ENCODE data around the gene CSTF1.

The CSTF1 gene

GRCh38 chr20:56426926-56427325 is 34.5 kb downstream of the CSTF1 start:
- Mint-ChIP-seq H3K4me1 (peaks cover 35% of the 10 kb centered on the region), H3K4me3 (no peak overlapping the region), H3K36me3 (ENCODE audit: insufficient read depth) (peaks cover 3% of the 10 kb centered on the region), H3K9me3 (no peaks in the 10 kb centered on the region), H3K27me3 (no peaks in the 10 kb centered on the region), H3K27ac (ENCODE audit: low read depth) (no peak overlapping the region)
- ATAC-seq (replicated peaks; ENCODE audit: extremely low read depth, poor library complexity, severe bottlenecking) (no peak), DNase-seq (ENCODE audit: low spot score in 2 of 2) (no peak)

- H3K9me3 Mint-ChIP-seq: no peaks in the 10 kb centered on the region
- ATAC-seq (replicated peaks; ENCODE audit: extremely low read depth, poor library complexity, severe bottlenecking) (no peak), DNase-seq (ENCODE audit: low spot score in 2 of 2) (no peak)
- H3K4me3 Mint-ChIP-seq: no peak overlapping the region
- peak overlapping the region; percentile 11 for H3K27ac Mint-ChIP-seq (ENCODE audit: low read depth)
- peaks cover 3% of the 10 kb centered on the region for H3K36me3 Mint-ChIP-seq (ENCODE audit: insufficient read depth)
- H3K4me1 Mint-ChIP-seq: peaks cover 31% of the 10 kb centered on the region
- H3K27me3 Mint-ChIP-seq: no peaks in the 10 kb centered on the region
Measured at GRCh38 chr20:56427797-56428196, 35.4 kb downstream of the CSTF1 start.

- H3K27ac Mint-ChIP-seq (ENCODE audit: low read depth): peak overlapping the region; percentile 11
- H3K4me3 Mint-ChIP-seq: no peak overlapping the region
- peaks cover 3% of the 10 kb centered on the region for H3K36me3 Mint-ChIP-seq (ENCODE audit: insufficient read depth)
- H3K9me3 Mint-ChIP-seq: no peaks in the 10 kb centered on the region
- DNase-seq (ENCODE audit: low spot score in 2 of 2): no peak
- no peak for ATAC-seq (replicated peaks; ENCODE audit: extremely low read depth, poor library complexity, severe bottlenecking)
- H3K27me3 Mint-ChIP-seq: no peaks in the 10 kb centered on the region
- peaks cover 37% of the 10 kb centered on the region for H3K4me1 Mint-ChIP-seq
Measured at GRCh38 chr20:56428410-56428809, 36.0 kb downstream of the CSTF1 start.

GRCh38 chr20:56428881-56429280 is 36.4 kb downstream of the CSTF1 start:
- peaks cover 42% of the 10 kb centered on the region for H3K4me1 Mint-ChIP-seq

GRCh38 chr20:56429502-56429901 is 37.1 kb downstream of the CSTF1 start:
- ATAC-seq (replicated peaks; ENCODE audit: extremely low read depth, poor library complexity, severe bottlenecking) (no peak), DNase-seq (ENCODE audit: low spot score in 2 of 2) (no peak)

More at GRCh38 chr20:56428881-56429280, 36.4 kb downstream of the CSTF1 start:
- Mint-ChIP-seq H3K27ac (ENCODE audit: low read depth) (peak overlapping the region; percentile 89), H3K9me3 (no peaks in the 10 kb centered on the region), H3K4me3 (peak overlapping the region; percentile 66), H3K36me3 (ENCODE audit: insufficient read depth) (peaks cover 3% of the 10 kb centered on the region), H3K27me3 (no peaks in the 10 kb centered on the region)
- ATAC-seq (replicated peaks; ENCODE audit: extremely low read depth, poor library complexity, severe bottlenecking): no peak
- no peak for DNase-seq (ENCODE audit: low spot score in 2 of 2)

GRCh38 chr20:56429941-56430340 is 37.5 kb downstream of the CSTF1 start:
- no peak for DNase-seq (ENCODE audit: low spot score in 2 of 2)
- Mint-ChIP-seq H3K9me3 (no peaks in the 10 kb centered on the region), H3K27me3 (no peaks in the 10 kb centered on the region), H3K36me3 (ENCODE audit: insufficient read depth) (peaks cover 3% of the 10 kb centered on the region), H3K4me3 (peak overlapping the region; percentile 66), H3K27ac (ENCODE audit: low read depth) (peak overlapping the region; percentile 89), H3K4me1 (peaks cover 45% of the 10 kb centered on the region)
- ATAC-seq (replicated peaks; ENCODE audit: extremely low read depth, poor library complexity, severe bottlenecking): no peak

More at GRCh38 chr20:56429502-56429901, 37.1 kb downstream of the CSTF1 start:
- Mint-ChIP-seq H3K4me3 (peak overlapping the region; percentile 66), H3K27me3 (no peaks in the 10 kb centered on the region), H3K9me3 (no peaks in the 10 kb centered on the region), H3K4me1 (peaks cover 45% of the 10 kb centered on the region), H3K36me3 (ENCODE audit: insufficient read depth) (peaks cover 3% of the 10 kb centered on the region), H3K27ac (ENCODE audit: low read depth) (peak overlapping the region; percentile 89)

- H3K27me3 Mint-ChIP-seq: no peaks in the 10 kb centered on the region
- H3K36me3 Mint-ChIP-seq (ENCODE audit: insufficient read depth): peaks cover 3% of the 10 kb centered on the region
- H3K4me1 Mint-ChIP-seq: peaks cover 45% of the 10 kb centered on the region
- peak overlapping the region; percentile 66 for H3K4me3 Mint-ChIP-seq
- ATAC-seq (replicated peaks; ENCODE audit: extremely low read depth, poor library complexity, severe bottlenecking) (no peak), DNase-seq (ENCODE audit: low spot score in 2 of 2) (no peak)
- peak overlapping the region; percentile 89 for H3K27ac Mint-ChIP-seq (ENCODE audit: low read depth)
- no peaks in the 10 kb centered on the region for H3K9me3 Mint-ChIP-seq
Measured at GRCh38 chr20:56430461-56430860, 38.0 kb downstream of the CSTF1 start.

GRCh38 chr20:56430957-56431356 is 38.5 kb downstream of the CSTF1 start:
- Mint-ChIP-seq H3K36me3 (ENCODE audit: insufficient read depth) (peaks cover 4% of the 10 kb centered on the region), H3K4me1 (peaks cover 45% of the 10 kb centered on the region), H3K27me3 (no peaks in the 10 kb centered on the region), H3K9me3 (no peaks in the 10 kb centered on the region), H3K27ac (ENCODE audit: low read depth) (peak overlapping the region; percentile 89), H3K4me3 (no peak overlapping the region)
- no peak for DNase-seq (ENCODE audit: low spot score in 2 of 2)
- no peak for ATAC-seq (replicated peaks; ENCODE audit: extremely low read depth, poor library complexity, severe bottlenecking)

- no peak for DNase-seq (ENCODE audit: low spot score in 2 of 2)
- Mint-ChIP-seq H3K4me3 (no peak overlapping the region), H3K27ac (ENCODE audit: low read depth) (no peak overlapping the region), H3K27me3 (no peaks in the 10 kb centered on the region), H3K36me3 (ENCODE audit: insufficient read depth) (peaks cover 5% of the 10 kb centered on the region), H3K9me3 (no peaks in the 10 kb centered on the region), H3K4me1 (peaks cover 45% of the 10 kb centered on the region)
- no peak for ATAC-seq (replicated peaks; ENCODE audit: extremely low read depth, poor library complexity, severe bottlenecking)
Measured at GRCh38 chr20:56431471-56431870, 39.0 kb downstream of the CSTF1 start.

- H3K4me1 Mint-ChIP-seq: peaks cover 47% of the 10 kb centered on the region
- DNase-seq (ENCODE audit: low spot score in 2 of 2) (no peak), ATAC-seq (replicated peaks; ENCODE audit: extremely low read depth, poor library complexity, severe bottlenecking) (no peak)
- peaks cover 12% of the 10 kb centered on the region for H3K36me3 Mint-ChIP-seq (ENCODE audit: insufficient read depth)
- no peaks in the 10 kb centered on the region for H3K9me3 Mint-ChIP-seq
- no peaks in the 10 kb centered on the region for H3K27me3 Mint-ChIP-seq
- H3K27ac Mint-ChIP-seq (ENCODE audit: low read depth): peak overlapping the region; percentile 42
- no peak overlapping the region for H3K4me3 Mint-ChIP-seq
Measured at GRCh38 chr20:56433221-56433879, 40.9 kb downstream of the CSTF1 start.

GRCh38 chr20:56433880-56434255 is 41.4 kb downstream of the CSTF1 start:
- DNase-seq (ENCODE audit: low spot score in 2 of 2): no peak

GRCh38 chr20:56437196-56437960 is 44.9 kb downstream of the CSTF1 start:
- Mint-ChIP-seq H3K9me3 (no peaks in the 10 kb centered on the region), H3K4me3 (no peak overlapping the region), H3K27ac (ENCODE audit: low read depth) (no peak overlapping the region), H3K4me1 (peaks cover 54% of the 10 kb centered on the region), H3K36me3 (ENCODE audit: insufficient read depth) (peaks cover 8% of the 10 kb centered on the region), H3K27me3 (no peaks in the 10 kb centered on the region)
- DNase-seq (ENCODE audit: low spot score in 2 of 2): no peak
- no peak for ATAC-seq (replicated peaks; ENCODE audit: extremely low read depth, poor library complexity, severe bottlenecking)

More at GRCh38 chr20:56433880-56434255, 41.4 kb downstream of the CSTF1 start:
- Mint-ChIP-seq H3K4me1 (peaks cover 47% of the 10 kb centered on the region), H3K4me3 (no peak overlapping the region), H3K27ac (ENCODE audit: low read depth) (peak overlapping the region; percentile 42), H3K9me3 (no peaks in the 10 kb centered on the region), H3K27me3 (no peaks in the 10 kb centered on the region), H3K36me3 (ENCODE audit: insufficient read depth) (peaks cover 12% of the 10 kb centered on the region)
- no peak for ATAC-seq (replicated peaks; ENCODE audit: extremely low read depth, poor library complexity, severe bottlenecking)

- Mint-ChIP-seq H3K4me3 (no peak overlapping the region), H3K27me3 (no peaks in the 10 kb centered on the region), H3K9me3 (no peaks in the 10 kb centered on the region), H3K27ac (ENCODE audit: low read depth) (peak overlapping the region; percentile 79), H3K36me3 (ENCODE audit: insufficient read depth) (peaks cover 8% of the 10 kb centered on the region), H3K4me1 (peaks cover 50% of the 10 kb centered on the region)
- no peak for ATAC-seq (replicated peaks; ENCODE audit: extremely low read depth, poor library complexity, severe bottlenecking)
- DNase-seq (ENCODE audit: low spot score in 2 of 2): no peak
Measured at GRCh38 chr20:56438284-56438683, 45.8 kb downstream of the CSTF1 start.
